Upper lobe of left lung (tissue), 4 donors: ENCODE data around the gene RAD51D.

ENCODE experiments used
- EP300 ChIP-seq, 4 donors: sonication (generic); formaldehyde crosslinking; IDR thresholded peaks; one replicate each; pipeline ENCODE4 v1.5.1; 2017; ENCODE audit warnings: antibody characterized with exemption in 4 of 4, control low read depth in 2 of 4
- POLR2A ChIP-seq, 4 donors: fragments of 450-650 bp; IDR thresholded peaks; one replicate each; pipeline ENCODE4 v1.5.1; 2016 to 2017; ENCODE audit warnings: antibody characterized with exemption in 4 of 4, mild to moderate bottlenecking in 2 of 4
- POLR2AphosphoS5 ChIP-seq, 2 donors: sonication (generic); formaldehyde crosslinking; IDR thresholded peaks; one replicate each; pipeline ENCODE4 v1.5.1; 2017; ENCODE audit warnings: antibody characterized with exemption in 2 of 2
- TF ChIP-seq, protein P1 (sequence below), 6 experiments: fragments of 450-650 bp in 4 of 6; fragments of 200-600 bp in 2 of 6; sonication (generic) in 2 of 6; IDR thresholded peaks; one replicate each; pipeline ENCODE4 v1.5.1; 2016 to 2019; ENCODE audit warnings: antibody characterized with exemption in 6 of 6

DNA sequence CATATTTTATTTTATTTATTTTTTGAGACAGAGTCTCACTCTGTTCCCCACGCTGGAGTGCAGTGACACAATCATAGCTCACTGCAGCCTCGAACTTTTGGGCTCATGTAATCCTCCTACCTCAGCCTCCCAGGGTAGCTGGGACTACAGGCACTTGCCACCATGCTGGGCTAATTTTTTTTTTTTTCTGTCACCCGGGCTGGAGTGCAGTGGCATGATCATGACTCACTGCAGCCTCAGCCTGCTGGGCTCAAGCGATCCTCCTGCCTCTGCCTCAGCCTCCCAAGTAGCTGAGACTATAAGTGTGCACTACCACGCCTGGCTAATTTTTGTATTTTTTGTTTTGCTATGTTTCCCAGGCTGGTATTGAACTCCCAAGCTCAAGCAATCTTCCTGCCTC is 45.1 kb upstream of the RAD51D start:
- no peak for TF ChIP-seq POLR2A (IDR thresholded peaks at IDR 0.05)
- TF ChIP-seq, protein P1, sequence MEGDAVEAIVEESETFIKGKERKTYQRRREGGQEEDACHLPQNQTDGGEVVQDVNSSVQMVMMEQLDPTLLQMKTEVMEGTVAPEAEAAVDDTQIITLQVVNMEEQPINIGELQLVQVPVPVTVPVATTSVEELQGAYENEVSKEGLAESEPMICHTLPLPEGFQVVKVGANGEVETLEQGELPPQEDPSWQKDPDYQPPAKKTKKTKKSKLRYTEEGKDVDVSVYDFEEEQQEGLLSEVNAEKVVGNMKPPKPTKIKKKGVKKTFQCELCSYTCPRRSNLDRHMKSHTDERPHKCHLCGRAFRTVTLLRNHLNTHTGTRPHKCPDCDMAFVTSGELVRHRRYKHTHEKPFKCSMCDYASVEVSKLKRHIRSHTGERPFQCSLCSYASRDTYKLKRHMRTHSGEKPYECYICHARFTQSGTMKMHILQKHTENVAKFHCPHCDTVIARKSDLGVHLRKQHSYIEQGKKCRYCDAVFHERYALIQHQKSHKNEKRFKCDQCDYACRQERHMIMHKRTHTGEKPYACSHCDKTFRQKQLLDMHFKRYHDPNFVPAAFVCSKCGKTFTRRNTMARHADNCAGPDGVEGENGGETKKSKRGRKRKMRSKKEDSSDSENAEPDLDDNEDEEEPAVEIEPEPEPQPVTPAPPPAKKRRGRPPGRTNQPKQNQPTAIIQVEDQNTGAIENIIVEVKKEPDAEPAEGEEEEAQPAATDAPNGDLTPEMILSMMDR (IDR thresholded peaks at IDR 0.05) = no peak
- TF ChIP-seq POLR2AphosphoS5 (IDR thresholded peaks at IDR 0.05) = no peak
- TF ChIP-seq EP300 (IDR thresholded peaks at IDR 0.05) = no peak
